ENCODE measurements around the gene RTN1. TPM values are rescaled to one million over a fixed set of nuclear protein-coding genes. Genes with fewer than 3 reads are reported as not detected.

RTN1 gene
- polyA plus RNA-seq, 1 of the 3 experiments (the other 2 are of a cell fraction): 1.6 TPM

GRCh38 chr14:59585891-59586554, 284.6 kb downstream of the RTN1 start:
- no peaks in the 10 kb centered on the region for H3K36me3 ChIP-seq (replicated peaks in 1 of 2; ENCODE audit: control insufficient read depth in 1 of 2, insufficient read depth in 2 of 2, low read length in 1 of 2)
- no peak overlapping the region for H3K4me2 ChIP-seq
- no peak for DNase-seq

DNA sequence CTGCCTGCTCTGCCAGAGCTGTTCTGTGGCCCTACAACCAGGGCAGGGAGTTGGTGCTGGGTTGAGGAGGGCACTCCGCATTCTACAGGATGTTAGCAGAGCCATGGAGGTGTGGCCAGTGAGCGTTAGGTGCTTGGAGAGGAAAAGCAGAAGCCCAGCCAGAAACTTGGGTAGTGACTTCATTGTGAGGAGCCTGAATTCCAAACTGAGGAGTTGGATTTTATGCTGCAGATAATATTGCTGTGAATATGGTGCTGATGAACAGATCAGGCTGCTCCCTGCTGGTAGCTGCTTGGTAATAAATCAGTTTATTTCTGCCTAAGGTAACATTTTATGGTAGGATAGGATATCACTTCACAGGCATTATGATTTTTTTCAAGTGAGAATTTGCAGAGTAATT, 286.8 kb downstream of the RTN1 start:
- no peaks in the 10 kb centered on the region for H3K36me3 ChIP-seq (replicated peaks in 1 of 2; ENCODE audit: control insufficient read depth in 1 of 2, insufficient read depth in 2 of 2, low read length in 1 of 2)
- no peaks in the 10 kb centered on the region; the same call in 1 of the 2 replicates for H3K27me3 ChIP-seq (ENCODE audit: insufficient read depth)
- no peaks in the 10 kb centered on the region for H3K79me2 ChIP-seq (ENCODE audit: insufficient read depth)
- no peaks in the 10 kb centered on the region for H3F3A ChIP-seq (replicated peaks; ENCODE audit: insufficient read depth)
- H3K4me1 ChIP-seq (ENCODE audit: control insufficient read depth in 1 of 2, insufficient read depth in 2 of 2, low read depth in 1 of 2, low read length in 1 of 2): peaks cover 2 to 7% of the 10 kb centered on the region in 2 experiments; a peak in 2 of 4 replicates
- no peak for DNase-seq
- H3K4me2 ChIP-seq: no peak overlapping the region
- H4K20me1 ChIP-seq (ENCODE audit: insufficient read depth): no peaks in the 10 kb centered on the region
- H3K27ac ChIP-seq (ENCODE audit: low read depth in 2 of 2, low read length in 1 of 2): no peak overlapping the region
- H3K4me3 ChIP-seq (ENCODE audit: low read depth in 2 of 2, low read length in 1 of 2): no peak overlapping the region
- H3K9me2 ChIP-seq: no peaks in the 10 kb centered on the region
- H2AFZ ChIP-seq (ENCODE audit: low read depth): no peak overlapping the region
- no peak for TF ChIP-seq MEF2A (IDR thresholded peaks at IDR 0.05; ENCODE audit: borderline replicate concordance, low read depth)
- no peak for TF ChIP-seq CHD2 (IDR thresholded peaks at IDR 0.05; ENCODE audit: low read length, partially characterized antibody)
- TF ChIP-seq, protein P1, sequence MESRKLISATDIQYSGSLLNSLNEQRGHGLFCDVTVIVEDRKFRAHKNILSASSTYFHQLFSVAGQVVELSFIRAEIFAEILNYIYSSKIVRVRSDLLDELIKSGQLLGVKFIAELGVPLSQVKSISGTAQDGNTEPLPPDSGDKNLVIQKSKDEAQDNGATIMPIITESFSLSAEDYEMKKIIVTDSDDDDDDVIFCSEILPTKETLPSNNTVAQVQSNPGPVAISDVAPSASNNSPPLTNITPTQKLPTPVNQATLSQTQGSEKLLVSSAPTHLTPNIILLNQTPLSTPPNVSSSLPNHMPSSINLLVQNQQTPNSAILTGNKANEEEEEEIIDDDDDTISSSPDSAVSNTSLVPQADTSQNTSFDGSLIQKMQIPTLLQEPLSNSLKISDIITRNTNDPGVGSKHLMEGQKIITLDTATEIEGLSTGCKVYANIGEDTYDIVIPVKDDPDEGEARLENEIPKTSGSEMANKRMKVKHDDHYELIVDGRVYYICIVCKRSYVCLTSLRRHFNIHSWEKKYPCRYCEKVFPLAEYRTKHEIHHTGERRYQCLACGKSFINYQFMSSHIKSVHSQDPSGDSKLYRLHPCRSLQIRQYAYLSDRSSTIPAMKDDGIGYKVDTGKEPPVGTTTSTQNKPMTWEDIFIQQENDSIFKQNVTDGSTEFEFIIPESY (IDR thresholded peaks at IDR 0.05; ENCODE audit: borderline replicate concordance, low read depth): no peak
- no peak for TF ChIP-seq TAF1 (IDR thresholded peaks at IDR 0.05; ENCODE audit: borderline replicate concordance, low read depth, low read length)
- no peak for TF ChIP-seq ELF1 (IDR thresholded peaks at IDR 0.05)
- TF ChIP-seq USF2 (IDR thresholded peaks at IDR 0.05; ENCODE audit: borderline replicate concordance, low read depth, low read length): no peak
- no peak for TF ChIP-seq FOXJ3 (CRISPR knock-in tag; IDR thresholded peaks at IDR 0.05)
- no peak for TF ChIP-seq TCF12 (IDR thresholded peaks at IDR 0.05)
- TF ChIP-seq EP300 (IDR thresholded peaks at IDR 0.05; ENCODE audit: borderline replicate concordance in 1 of 2, low read depth in 1 of 2, low read length in 1 of 2): no peak
- no peak for TF ChIP-seq POLR2AphosphoS5 (IDR thresholded peaks at IDR 0.05; ENCODE audit: low read depth, low read length)
- no peak for TF ChIP-seq SMC3 (IDR thresholded peaks at IDR 0.05; ENCODE audit: low read depth, low read length)
- no peak for TF ChIP-seq RAD21 (IDR thresholded peaks at IDR 0.05; ENCODE audit: low read length)
- no peak for TF ChIP-seq FOSL2 (IDR thresholded peaks at IDR 0.05; ENCODE audit: borderline replicate concordance, low read depth)
- TF ChIP-seq RCOR1 (IDR thresholded peaks at IDR 0.05; ENCODE audit: low read length): no peak
- no peak for TF ChIP-seq EZH2phosphoT487 (IDR thresholded peaks at IDR 0.05; ENCODE audit: borderline replicate concordance, low read depth)
- TF ChIP-seq MXI1 (IDR thresholded peaks at IDR 0.05; ENCODE audit: low read depth, low read length): no peak
- TF ChIP-seq YY1 (IDR thresholded peaks at IDR 0.05; ENCODE audit: low read depth): no peak
- no peak for TF ChIP-seq GATA2 (CRISPR knock-in tag; IDR thresholded peaks at IDR 0.05)
- TF ChIP-seq JUND (IDR thresholded peaks at IDR 0.05): no peak
- TF ChIP-seq USF1 (IDR thresholded peaks at IDR 0.05; ENCODE audit: borderline replicate concordance, low read depth): no peak
- no peak overlapping the region for H3K9ac ChIP-seq
- H3K9me3 ChIP-seq: no peaks in the 10 kb centered on the region
- 83% methylated on average over 2 of the region's 2 CpGs for WGBS (ENCODE audit: low lambda C conversion rate)
- ChIA-PET CTCF (interaction anchor here (1.1 to 9.6 kb wide), 3 partner anchors 10 to 74 kb away, joined by 4 to 198 read pairs (median 7); no protein-coding TSS in a partner anchor), POLR2A (no interaction called here)

More at GRCh38 chr14:59585891-59586554, 284.6 kb downstream of the RTN1 start:
- H2AFZ ChIP-seq (ENCODE audit: low read depth): no peak overlapping the region
- no peaks in the 10 kb centered on the region for H3K79me2 ChIP-seq (ENCODE audit: insufficient read depth)
- H3K9me3 ChIP-seq: no peaks in the 10 kb centered on the region
- POLR2A ChIA-PET: no interaction called here
- 89% methylated on average over 10 of the region's 10 CpGs for WGBS (ENCODE audit: low lambda C conversion rate)
- H3K9ac ChIP-seq: no peak overlapping the region
- no peak for TF ChIP-seq RCOR1 (IDR thresholded peaks at IDR 0.05; ENCODE audit: low read length)
- no peak for TF ChIP-seq GABPA (IDR thresholded peaks at IDR 0.05; ENCODE audit: low read depth)
- TF ChIP-seq NFIC (IDR thresholded peaks at IDR 0.05; ENCODE audit: borderline replicate concordance): no peak
- TF ChIP-seq SMC3 (IDR thresholded peaks at IDR 0.05; ENCODE audit: low read depth, low read length): no peak
- H3K27ac ChIP-seq (ENCODE audit: low read depth in 2 of 2, low read length in 1 of 2): no peak overlapping the region
- CTCF ChIA-PET: interaction anchor here (1.1 to 2.1 kb wide), 3 partner anchors 10 to 312 kb away, joined by 4 to 11 read pairs (median 5); partner anchors contain the start of gene CCDC175
- peaks cover 2 to 7% of the 10 kb centered on the region in 2 experiments; a peak in 2 of 4 replicates for H3K4me1 ChIP-seq (ENCODE audit: control insufficient read depth in 1 of 2, insufficient read depth in 2 of 2, low read depth in 1 of 2, low read length in 1 of 2)
- no peaks in the 10 kb centered on the region for H3F3A ChIP-seq (replicated peaks; ENCODE audit: insufficient read depth)
- no peaks in the 10 kb centered on the region for H3K9me2 ChIP-seq
- H3K27me3 ChIP-seq (ENCODE audit: insufficient read depth): no peaks in the 10 kb centered on the region
- H3K4me3 ChIP-seq (ENCODE audit: low read depth in 2 of 2, low read length in 1 of 2): no peak overlapping the region
- H4K20me1 ChIP-seq (ENCODE audit: insufficient read depth): no peaks in the 10 kb centered on the region
